T47D (cell line): ENCODE data around the gene CDC25B.

Experiments used
- DNase-seq, 2 experiments: peaks; one replicate each; pipeline versions ENCODE4 v3.0.0 to v3.0.0-alpha.2; 2011 to 2012; ENCODE audit warnings: low read depth in 1 of 2, low spot score in 1 of 2
- JUND ChIP-seq: IDR thresholded peaks from 2 replicates; pipeline ENCODE4 v1.6.1; 2012; ENCODE audit warnings: low read depth
- in situ Hi-C: cut with HindIII; loops from 2 replicates; pipeline ENCODE4 v1.10.0; 2016; ENCODE audit warnings: low sequenced_read_pairs, low pct_unique_long_range_greater_than_20kb

Gene CDC25B

DNA sequence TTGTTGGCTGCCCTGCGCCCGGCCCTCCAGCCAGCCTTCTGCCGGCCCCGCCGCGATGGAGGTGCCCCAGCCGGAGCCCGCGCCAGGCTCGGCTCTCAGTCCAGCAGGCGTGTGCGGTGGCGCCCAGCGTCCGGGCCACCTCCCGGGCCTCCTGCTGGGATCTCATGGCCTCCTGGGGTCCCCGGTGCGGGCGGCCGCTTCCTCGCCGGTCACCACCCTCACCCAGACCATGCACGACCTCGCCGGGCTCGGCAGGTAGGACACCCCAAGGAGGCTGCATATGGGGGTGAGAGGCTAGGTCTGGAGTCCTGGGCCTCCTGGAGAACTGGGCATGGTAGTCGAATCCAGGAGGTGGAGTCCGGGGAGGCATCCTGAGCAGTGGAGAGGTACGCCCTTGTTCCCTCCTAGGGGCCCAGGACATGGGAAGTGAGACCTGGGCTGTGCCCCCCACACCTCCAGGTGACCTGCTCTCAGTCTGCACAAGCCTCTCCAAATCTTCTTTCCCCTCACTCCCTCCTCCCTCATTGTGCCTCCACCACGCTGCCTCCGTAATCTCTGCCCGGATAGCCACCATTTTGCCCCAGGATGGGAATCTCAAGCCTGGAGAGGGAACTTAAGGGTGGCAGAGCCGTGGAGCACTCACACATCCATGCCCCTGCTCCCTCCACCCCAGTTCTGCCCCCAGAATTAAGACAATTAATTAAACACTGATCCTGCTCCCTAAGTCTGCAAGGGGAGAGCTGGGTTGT, 541 bp downstream of the CDC25B start:
- in situ Hi-C loops: no loop called here
- no peak for TF ChIP-seq JUND
- DNase-seq: no peak

DNA sequence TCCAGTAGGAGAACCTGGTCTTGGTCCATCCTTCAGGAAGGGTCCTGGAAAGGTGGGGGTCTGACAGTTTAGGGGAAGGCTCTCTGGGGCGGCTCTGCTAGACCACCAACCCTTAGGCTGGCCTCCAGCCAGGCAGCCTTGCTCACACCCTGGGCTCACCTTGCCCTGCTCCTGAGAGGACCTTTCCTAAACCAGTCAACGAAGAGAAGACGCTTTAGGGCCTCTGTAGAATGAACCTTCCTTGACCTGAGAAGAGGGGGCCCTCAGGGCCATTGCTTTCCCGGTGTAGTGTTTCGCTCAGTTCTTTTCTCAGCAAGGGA, 1.1 kb downstream of the CDC25B start:
- in situ Hi-C loops: no loop called here
- DNase-seq: no peak
- no peak for TF ChIP-seq JUND

DNA sequence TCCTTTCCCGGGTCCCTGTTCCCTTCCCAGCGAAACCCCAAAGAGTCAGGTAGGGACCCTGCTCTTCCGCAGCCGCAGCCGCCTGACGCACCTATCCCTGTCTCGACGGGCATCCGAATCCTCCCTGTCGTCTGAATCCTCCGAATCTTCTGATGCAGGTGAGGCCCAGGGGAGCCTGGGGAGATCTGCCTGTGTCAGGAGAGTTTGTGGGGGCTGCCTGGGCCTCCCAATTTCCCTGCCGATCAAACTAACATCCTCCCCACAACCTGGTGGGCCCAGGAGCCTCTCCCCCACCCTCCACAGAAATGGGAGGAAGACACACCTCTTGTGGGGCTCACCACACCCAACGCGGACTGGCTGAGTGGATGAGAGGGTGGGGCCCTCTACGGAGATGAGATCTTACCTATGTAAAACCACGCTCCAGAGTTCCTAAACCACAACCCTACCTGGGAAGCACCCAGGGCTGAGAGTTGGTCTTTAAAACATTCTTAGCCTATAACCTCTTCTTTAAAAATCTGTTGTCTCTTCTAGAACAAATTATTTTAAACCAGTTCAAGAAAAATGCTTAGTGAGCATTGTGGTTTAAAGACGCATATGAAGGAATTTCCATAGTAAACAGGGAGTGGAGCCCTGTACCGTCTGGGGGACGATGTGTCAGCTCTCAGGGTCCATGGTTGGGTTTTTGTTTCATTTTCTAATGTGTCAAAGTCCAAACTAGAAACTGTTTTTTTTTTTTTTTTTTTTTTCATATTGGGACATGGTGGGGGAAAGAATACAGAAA, 1.7 kb downstream of the CDC25B start:
- in situ Hi-C loops: no loop called here
- peak in 1 of 2 experiments; percentile 40 for DNase-seq

DNA sequence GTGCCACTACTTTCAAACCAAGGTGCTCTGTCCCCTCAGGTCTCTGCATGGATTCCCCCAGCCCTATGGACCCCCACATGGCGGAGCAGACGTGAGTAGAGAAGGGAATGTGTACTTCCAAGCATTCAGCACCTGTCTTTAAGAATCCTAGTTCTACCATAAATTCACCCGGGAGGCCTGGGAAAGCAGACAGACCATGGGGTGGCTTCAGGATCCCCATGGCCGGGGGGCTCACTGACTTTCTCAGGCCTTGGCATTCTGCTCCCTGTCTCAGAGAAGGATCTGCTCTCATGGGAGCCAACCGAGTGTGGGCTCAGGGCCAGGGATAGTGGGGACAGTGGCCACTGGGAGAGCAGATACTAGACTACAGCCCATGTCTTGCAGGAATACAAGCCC, 2.3 kb downstream of the CDC25B start:
- DNase-seq: no peak
- in situ Hi-C loops: no loop called here
- TF ChIP-seq JUND: no peak

More for the DNA sequence above, 1.7 kb downstream of the CDC25B start:
- TF ChIP-seq JUND: no peak

DNA sequence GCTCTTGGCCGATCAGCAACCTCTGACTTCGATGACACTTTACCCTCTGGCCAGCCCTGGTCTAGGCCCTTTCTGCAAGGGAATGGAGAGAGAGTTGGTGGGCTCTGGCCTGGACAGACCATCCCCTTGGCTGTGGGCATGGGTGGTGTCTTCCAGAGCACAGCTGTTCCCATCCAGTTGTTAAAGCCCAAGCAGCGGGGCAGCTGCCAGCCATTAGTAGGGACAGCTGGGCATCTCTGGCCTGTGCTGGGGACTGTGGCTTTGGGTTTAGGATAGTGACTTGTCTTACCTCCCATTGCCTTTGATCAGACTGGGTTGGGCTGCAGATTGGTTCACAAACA, 2.8 kb downstream of the CDC25B start:
- DNase-seq: no peak
- in situ Hi-C loops: no loop called here
- TF ChIP-seq JUND: no peak

DNA sequence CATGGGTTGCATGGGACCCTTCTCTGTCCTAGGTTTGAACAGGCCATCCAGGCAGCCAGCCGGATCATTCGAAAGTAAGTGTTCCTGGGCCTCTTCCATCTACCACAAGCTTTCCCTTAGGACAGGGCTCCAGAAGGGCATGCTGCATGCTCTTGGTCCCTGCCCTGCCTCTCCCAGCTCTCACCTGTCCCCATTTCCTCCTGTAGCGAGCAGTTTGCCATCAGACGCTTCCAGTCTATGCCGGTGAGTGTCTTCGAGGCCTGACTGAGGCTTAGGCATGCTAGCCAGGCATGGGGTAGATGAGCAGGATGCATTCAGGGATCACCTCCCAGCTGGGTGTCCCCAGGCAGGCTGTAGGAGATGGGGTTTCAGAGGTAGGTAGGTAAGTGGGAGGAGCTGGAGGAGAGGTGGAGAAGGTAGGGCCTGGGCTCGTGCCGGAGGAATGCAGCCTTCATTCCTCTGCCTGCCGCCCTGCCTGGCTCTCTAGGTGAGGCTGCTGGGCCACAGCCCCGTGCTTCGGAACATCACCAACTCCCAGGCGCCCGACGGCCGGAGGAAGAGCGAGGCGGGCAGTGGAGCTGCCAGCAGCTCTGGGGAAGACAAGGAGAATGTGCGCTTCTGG, 4.3 kb downstream of the CDC25B start:
- DNase-seq: no peak
- no peak for TF ChIP-seq JUND
- in situ Hi-C loops: no loop called here

DNA sequence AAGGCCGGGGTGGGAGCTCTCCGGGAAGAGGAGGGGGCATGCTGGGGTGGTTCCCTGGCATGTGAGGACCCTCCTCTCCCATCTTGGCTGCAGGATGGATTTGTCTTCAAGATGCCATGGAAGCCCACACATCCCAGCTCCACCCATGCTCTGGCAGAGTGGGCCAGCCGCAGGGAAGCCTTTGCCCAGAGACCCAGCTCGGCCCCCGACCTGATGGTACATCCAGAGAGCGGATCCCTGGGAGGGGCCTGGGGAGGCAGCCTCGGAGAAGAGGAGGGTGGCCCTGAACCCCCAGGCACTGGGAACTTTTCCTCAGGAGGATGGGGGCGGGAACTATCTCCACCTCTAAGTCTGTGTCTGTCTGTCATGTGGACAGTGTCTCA, 4.8 kb downstream of the CDC25B start:
- DNase-seq: no peak
- TF ChIP-seq JUND: no peak
- in situ Hi-C loops: no loop called here

DNA sequence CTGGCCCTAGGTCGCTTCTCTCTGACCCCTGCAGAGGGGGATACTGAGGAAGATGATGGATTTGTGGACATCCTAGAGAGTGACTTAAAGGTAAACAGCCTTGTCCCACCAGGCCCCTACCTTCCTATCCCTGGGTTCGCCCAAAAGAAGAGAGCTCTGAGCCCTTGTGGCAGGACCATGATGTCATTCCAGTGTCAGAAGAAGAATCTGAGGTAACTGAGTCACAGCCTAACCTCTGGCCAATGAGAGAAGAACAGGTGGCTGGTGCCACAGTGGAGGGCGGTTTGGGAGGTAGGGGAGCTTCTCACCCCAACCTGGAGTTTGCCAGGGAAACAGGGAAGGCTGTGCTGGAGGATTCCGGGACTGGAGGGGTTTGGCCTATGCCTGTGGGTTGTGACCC, 5.2 kb downstream of the CDC25B start:
- in situ Hi-C loops: no loop called here
- no peak for TF ChIP-seq JUND
- DNase-seq: no peak

DNA sequence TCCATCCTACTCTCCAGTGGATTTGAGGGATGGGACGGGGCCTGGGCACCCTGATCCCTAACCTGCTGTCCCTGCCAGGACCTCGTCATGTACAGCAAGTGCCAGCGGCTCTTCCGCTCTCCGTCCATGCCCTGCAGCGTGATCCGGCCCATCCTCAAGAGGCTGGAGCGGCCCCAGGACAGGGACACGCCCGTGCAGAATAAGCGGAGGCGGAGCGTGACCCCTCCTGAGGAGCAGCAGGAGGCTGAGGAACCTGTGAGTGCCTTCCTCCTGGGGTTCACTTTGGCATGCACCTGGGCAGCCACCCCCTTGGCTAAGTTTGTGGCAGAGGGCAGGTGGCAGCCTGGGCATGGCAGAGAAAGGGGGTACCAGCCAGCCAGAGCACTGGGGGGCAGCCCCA, 5.7 kb downstream of the CDC25B start:
- no peak for DNase-seq
- TF ChIP-seq JUND: no peak
- in situ Hi-C loops: no loop called here

DNA sequence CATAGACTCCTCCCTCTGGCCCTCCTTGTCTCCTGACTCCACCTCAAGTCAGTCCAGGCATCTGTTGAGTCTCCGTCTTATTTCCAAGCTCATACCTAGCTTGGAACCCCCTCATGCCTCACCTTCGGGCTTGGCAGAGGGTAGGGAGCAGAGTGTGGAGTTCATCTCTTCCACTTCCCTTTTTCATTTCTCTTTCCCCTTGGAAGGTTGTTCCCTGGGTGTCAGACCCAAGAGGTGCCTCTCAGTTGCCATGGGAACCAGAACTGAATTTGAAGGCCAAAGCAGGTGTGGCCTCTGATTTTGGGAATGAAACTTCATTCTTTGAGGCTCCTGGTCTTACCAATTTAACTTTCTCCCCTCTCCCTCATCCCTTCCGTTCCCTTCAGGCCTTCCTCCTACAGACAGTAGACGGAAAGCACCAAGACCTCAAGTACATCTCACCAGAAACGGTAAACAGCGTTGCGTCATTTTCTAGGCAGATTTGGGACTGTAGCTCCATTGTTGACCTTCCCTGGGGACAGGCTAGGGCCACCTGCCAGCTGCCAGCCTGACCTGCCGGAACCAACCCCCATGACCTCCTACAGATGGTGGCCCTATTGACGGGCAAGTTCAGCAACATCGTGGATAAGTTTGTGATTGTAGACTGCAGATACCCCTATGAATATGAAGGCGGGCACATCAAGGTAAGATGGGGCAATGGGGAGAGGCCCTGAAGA, 6.6 kb downstream of the CDC25B start:
- TF ChIP-seq JUND: no peak
- in situ Hi-C loops: no loop called here
- DNase-seq: no peak

DNA sequence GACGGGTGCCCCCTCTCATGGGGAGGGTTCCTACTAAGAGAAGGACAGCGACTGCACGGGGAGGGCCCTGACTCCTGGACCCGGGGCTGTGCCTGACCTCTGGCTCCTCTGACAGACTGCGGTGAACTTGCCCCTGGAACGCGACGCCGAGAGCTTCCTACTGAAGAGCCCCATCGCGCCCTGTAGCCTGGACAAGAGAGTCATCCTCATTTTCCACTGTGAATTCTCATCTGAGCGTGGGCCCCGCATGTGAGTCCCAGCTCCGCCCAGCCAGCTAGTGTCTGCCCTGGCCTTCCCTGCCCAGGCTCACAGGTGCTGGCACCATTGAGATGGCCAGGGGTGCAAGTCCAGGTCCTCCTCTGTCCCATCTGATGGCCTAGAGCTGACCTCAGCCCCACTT, 7.2 kb downstream of the CDC25B start:
- TF ChIP-seq JUND: no peak

DNA sequence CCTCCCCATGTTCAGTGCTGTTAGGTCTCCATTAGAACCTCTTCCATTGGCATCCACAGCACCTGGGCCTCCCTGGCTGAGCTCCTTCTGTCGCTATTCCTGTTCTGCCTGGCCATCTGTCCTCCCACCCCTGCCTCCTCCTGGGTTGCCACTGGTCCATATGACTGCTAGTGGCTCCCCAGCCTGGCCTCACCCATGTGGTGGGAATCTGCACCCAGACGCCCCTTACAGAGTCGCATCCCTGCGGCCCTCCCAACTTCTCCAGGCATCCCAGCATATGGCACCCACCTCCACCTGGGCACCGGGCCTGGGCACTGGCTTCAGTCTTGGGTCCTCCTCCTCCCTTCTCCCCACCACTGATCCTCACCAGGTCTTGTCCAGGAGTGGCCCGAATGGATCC, 7.7 kb downstream of the CDC25B start:
- in situ Hi-C loops: no loop called here

More for the DNA sequence above, 7.2 kb downstream of the CDC25B start:
- in situ Hi-C loops: no loop called here
- no peak for DNase-seq

DNA sequence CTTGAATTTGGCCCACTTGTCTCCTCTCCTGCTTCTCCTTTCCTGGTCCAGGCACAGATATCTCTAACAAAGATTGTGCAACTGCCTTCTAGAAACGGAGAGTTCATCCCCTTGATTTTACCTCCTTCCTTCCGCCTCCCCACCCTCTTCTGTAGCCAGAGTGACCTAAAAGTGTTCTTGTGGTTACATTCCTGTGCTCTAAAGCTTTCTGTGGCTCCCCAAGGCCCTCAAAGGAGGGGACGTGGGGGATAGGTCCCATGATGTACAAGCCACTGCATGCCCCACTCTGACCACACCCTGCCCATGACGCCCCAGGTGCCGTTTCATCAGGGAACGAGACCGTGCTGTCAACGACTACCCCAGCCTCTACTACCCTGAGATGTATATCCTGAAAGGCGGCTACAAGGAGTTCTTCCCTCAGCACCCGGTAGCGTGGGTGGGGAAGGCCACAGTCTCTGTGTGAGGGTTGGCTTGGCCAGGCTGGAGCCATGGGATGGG, 8.2 kb downstream of the CDC25B start:
- in situ Hi-C loops: no loop called here
- no peak for DNase-seq
- no peak for TF ChIP-seq JUND

More for the DNA sequence above, 7.7 kb downstream of the CDC25B start:
- DNase-seq: no peak
- TF ChIP-seq JUND: no peak
